GM18520 (cell line): ENCODE measurements around the gene LHFPL2.
A peak's percentile ranks its signal among the peaks of the same experiment; 100 is the strongest.

ENCODE experiments used
- ATAC-seq: cut with Tn5 transposase; IDR thresholded peaks from one replicate; pipeline ENCODE4 v1.9.1; 2021; ENCODE audit not compliant: unreplicated experiment

The LHFPL2 gene

GRCh38 chr5:78526049-78526525 is 122.5 kb downstream of the LHFPL2 start:
- no peak for ATAC-seq

GRCh38 chr5:78523314-78524193 is 125.0 kb downstream of the LHFPL2 start:
- ATAC-seq, result no peak

GRCh38 chr5:78522476-78523260 is 125.9 kb downstream of the LHFPL2 start:
- no peak for ATAC-seq

- no peak for ATAC-seq
These were observed 127.1 kb downstream of the LHFPL2 start for GRCh38 chr5:78521455-78521854.

GRCh38 chr5:78519198-78519941 is 129.2 kb downstream of the LHFPL2 start:
- ATAC-seq, result no peak

GRCh38 chr5:78518365-78519197 is 130.0 kb downstream of the LHFPL2 start:
- ATAC-seq, result no peak

- ATAC-seq, result no peak
These were observed 132.9 kb downstream of the LHFPL2 start for GRCh38 chr5:78515670-78516069.

- ATAC-seq, result no peak
These were observed 133.9 kb downstream of the LHFPL2 start for GRCh38 chr5:78514427-78515330.

GRCh38 chr5:78513441-78513840 is 135.1 kb downstream of the LHFPL2 start:
- ATAC-seq, result no peak

- ATAC-seq, result no peak
These were observed 136.1 kb downstream of the LHFPL2 start for GRCh38 chr5:78512435-78512834.

- ATAC-seq, result no peak
These were observed 137.3 kb downstream of the LHFPL2 start for GRCh38 chr5:78511121-78511906.

GRCh38 chr5:78509884-78510769 is 138.4 kb downstream of the LHFPL2 start:
- ATAC-seq, result peak; percentile 48

- ATAC-seq, result no peak
These were observed 139.3 kb downstream of the LHFPL2 start for GRCh38 chr5:78509145-78509865.

- no peak for ATAC-seq
These were observed 140.3 kb downstream of the LHFPL2 start for GRCh38 chr5:78508186-78508765.

- ATAC-seq, result no peak
These were observed 141.0 kb downstream of the LHFPL2 start for GRCh38 chr5:78507531-78507930.

- ATAC-seq, result no peak
These were observed 142.1 kb downstream of the LHFPL2 start for GRCh38 chr5:78506261-78507024.
